Immature natural killer cell (primary cell): ENCODE data around the gene RPRML. TPM values are rescaled to one million over a fixed set of nuclear protein-coding genes. Genes with fewer than 3 reads are reported as not detected.
A peak's percentile ranks its signal among the peaks of the same experiment; 100 is the strongest.
"Not testable (repeated sequence)": the region's sequence is repeated elsewhere in the genome, so short reads cannot be mapped to it uniquely, and the experiment has no call there.

Source experiments
- DNase-seq, 3 donors: peaks; one replicate each; pipeline ENCODE4 v3.0.0; 2022; ENCODE audit warnings: mixed read lengths in 1 of 3
- H3K27ac Mint-ChIP-seq, 6 donors: one replicate each; pipeline ENCODE4 v1.8.0; 2020; ENCODE audit warnings: mixed read lengths in 6 of 6, mild to moderate bottlenecking in 5 of 6, inconsistent platforms in 4 of 6, moderate library complexity in 3 of 6
- H3K27me3 Mint-ChIP-seq, 3 donors: one replicate each; pipeline ENCODE4 v1.8.0; 2020 to 2021; ENCODE audit warnings: low read depth in 3 of 3, mild to moderate bottlenecking in 3 of 3, mixed read lengths in 3 of 3, moderate library complexity in 3 of 3, inconsistent platforms in 1 of 3
- H3K36me3 Mint-ChIP-seq, 3 donors: one replicate each; pipeline ENCODE4 v1.8.0; 2020; ENCODE audit warnings: mixed read lengths in 3 of 3, inconsistent platforms in 2 of 3, mild to moderate bottlenecking in 2 of 3
- H3K4me1 Mint-ChIP-seq, 2 donors: one replicate each; pipeline ENCODE4 v1.8.0; 2020; ENCODE audit warnings: inconsistent platforms in 2 of 2, mild to moderate bottlenecking in 2 of 2, mixed read lengths in 2 of 2, moderate library complexity in 1 of 2
- H3K4me3 Mint-ChIP-seq, 5 donors: one replicate each; pipeline ENCODE4 v1.8.0; 2020; ENCODE audit warnings: mild to moderate bottlenecking in 5 of 5, mixed read lengths in 5 of 5, inconsistent platforms in 3 of 5, moderate library complexity in 3 of 5
- H3K9me3 Mint-ChIP-seq, 6 donors: one replicate each; pipeline ENCODE4 v1.8.0; 2020; ENCODE audit warnings: mild to moderate bottlenecking in 6 of 6, mixed read lengths in 6 of 6, inconsistent platforms in 4 of 6, moderate library complexity in 3 of 6
- polyA plus RNA-seq, 3 donors: library from polyadenylated mRNA; unstranded; fragments of 300-500 nt; fragmentation: Illumina TruSeq; gene quantifications; one replicate each; pipeline ENCODE4 v1.2.3, GENCODE V29; 2021

The RPRML gene
- polyA plus RNA-seq = not detected

DNA sequence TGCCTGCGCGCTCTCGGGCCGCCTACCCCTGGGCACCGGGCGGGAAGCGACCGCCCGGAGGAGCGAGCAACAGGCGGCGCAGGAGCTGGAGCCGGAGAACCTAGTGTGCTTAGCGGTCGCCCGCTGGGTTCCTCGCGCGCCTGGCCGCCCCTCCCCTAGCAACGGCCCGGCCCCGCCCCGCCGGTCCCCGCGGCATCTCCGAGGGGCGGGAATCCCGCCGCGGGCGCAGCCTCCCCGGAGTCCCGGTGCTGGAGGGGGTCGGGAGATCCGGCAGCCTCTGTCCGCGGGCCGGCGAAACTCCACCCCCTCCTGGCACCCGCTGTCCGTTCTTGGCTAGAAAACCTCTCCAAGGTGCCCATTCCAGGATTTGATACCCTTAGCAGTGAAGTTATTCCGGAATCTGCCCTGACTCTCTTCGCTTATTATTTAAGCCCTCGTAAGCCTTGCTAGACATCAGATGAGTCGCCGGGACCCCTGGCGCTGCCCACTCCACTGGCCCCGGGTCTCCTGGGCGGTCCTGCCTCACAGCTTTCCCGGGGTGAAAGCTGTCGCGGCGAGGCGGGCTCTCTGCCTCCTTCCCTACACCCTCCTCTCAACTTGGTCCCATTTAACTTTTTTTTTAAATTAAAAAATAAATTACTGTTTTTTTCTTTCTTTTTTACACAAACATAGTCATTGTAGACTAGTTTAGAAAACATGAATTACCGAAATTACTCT, at the start of gene RPRML:
Gene RPRML, minus strand, starts transcription at position 107 of the 717 bp plus-strand sequence. CDS start 246 bp downstream, outside the sequence.
- Mint-ChIP-seq H3K4me3 (peak within 1 kb of the TSS; percentile 66 to 86 (median 77)), H3K4me1 (peaks cover 8 to 17% of the 10 kb centered on the region in 2 donors), H3K36me3 (peaks cover 0 to 11% (median 9%) of the 10 kb centered on the region in 3 donors), H3K9me3 (no peaks in the 10 kb centered on the region), H3K27ac (no peak within 1 kb of the TSS), H3K27me3 (peaks cover 13 to 20% (median 13%) of the 10 kb centered on the region in 3 donors)
- no peak for DNase-seq

DNA sequence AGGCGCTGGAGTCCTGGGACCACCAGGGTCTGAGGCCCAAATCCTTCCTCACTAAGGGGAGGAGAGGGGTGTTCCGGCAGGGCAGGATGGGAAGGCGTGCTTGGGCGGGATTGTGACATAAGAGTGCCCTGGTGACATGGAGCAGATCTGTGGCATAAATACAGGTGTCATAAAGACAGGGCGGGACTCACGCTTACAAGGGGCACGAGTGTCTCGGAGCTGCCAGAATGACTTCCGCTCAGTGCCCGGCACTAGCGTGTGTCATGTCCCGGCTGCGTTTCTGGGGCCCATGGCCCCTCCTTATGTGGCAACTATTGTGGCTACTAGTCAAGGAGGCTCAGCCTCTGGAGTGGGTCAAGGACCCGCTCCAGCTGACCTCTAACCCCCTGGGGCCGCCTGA, 37.9 kb upstream of the RPRML start:
- not testable (repeated sequence) for DNase-seq, H3K27ac Mint-ChIP-seq, H3K9me3 Mint-ChIP-seq, H3K4me3 Mint-ChIP-seq, H3K36me3 Mint-ChIP-seq, H3K27me3 Mint-ChIP-seq
- H3K4me1 Mint-ChIP-seq = peaks cover 15 to 17% of the 10 kb centered on the region in 2 donors

DNA sequence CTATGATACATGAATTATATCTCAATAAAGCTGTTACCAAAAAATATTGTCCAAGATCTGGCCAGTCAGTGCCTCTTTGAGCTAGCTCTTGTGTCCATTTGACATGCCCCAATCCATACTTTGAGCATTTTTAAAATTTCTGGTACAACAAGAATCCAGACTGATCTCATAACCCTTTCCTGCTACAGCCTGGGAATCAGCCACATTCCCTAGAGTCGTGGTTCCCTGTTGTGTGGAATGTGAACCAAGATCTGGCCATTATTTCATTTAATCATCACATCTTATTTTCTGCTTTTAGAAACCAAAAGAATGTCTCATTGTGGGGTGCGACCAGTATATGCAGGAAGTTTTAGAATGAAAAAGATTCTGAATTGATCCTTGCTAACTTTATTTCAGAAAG, 34.3 kb upstream of the RPRML start:
- H3K4me3 Mint-ChIP-seq = no peak overlapping the region
- no peak overlapping the region for H3K27ac Mint-ChIP-seq

DNA sequence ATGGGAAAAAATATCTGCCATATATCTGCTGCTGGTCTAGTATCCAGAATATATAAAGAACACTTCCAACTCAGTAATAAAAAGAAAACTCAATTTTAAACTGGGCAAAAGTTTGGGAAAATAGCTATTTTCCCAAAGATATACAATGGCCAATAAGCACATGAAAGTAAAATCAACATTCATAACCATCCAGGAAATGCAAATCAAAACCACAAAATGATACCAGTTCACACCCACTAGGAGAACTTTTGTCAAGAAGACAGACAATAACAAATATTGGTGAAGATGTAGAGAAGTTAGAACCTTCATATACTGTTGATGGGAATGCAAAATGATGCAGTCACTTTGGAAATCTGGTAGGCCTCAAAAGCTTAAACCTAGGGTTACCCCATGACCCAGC, 33.4 kb upstream of the RPRML start:
- Mint-ChIP-seq H3K9me3 (no peaks in the 10 kb centered on the region), H3K36me3 (no peaks in the 10 kb centered on the region), H3K4me1 (peaks cover 15 to 20% of the 10 kb centered on the region in 2 donors), H3K4me3 (peak overlapping the region in 1 of 5 donors; percentile 37), H3K27ac (no peak overlapping the region), H3K27me3 (peaks cover 0 to 2% (median 0%) of the 10 kb centered on the region in 3 donors)
- DNase-seq = no peak

More for the DNA sequence above, 34.3 kb upstream of the RPRML start:
- H3K4me1 Mint-ChIP-seq = peaks cover 15 to 20% of the 10 kb centered on the region in 2 donors
- no peaks in the 10 kb centered on the region for H3K9me3 Mint-ChIP-seq
- H3K27me3 Mint-ChIP-seq = peaks cover 0 to 2% (median 0%) of the 10 kb centered on the region in 3 donors
- H3K36me3 Mint-ChIP-seq = no peaks in the 10 kb centered on the region
- DNase-seq = no peak

DNA sequence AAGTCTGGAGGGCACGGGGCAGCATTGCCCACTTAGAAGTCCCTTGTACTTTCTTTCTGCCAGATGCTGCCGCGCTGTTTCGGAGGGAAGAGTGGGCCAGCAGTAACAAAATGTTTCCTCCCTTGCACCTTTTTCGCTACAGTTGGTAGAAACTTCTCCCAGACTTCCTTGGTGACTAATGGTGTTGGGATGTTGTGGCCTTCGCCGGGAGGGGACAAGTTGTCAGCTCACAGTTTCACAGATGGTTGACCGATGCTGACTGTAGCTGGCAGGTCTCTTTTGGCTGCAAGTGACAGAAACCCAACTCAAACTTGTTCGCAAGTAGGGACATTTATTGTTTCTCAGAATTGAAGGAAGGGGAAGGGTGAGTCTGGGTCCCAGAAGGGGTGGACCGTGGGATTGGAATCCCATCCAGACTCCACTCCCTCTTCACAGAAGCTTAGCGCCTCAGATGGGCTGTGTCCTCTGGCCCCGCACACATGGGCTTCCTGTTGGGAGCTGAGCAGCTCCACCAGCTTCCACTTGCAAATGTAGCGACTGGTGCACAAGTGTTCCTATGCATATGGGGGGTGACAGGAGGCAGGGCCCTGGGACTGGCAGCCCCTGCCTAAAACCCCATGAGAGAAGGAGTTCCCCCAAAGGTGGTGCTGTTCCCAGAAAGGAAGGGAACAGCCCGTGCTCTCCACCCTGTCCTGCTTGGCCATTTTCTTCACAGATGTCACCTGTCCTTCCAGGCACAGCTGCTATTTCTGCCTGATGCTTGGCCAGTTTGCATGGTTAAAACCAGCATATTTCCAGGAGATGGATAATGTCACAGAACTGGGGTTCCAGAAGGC, 30.9 kb upstream of the RPRML start:
- Mint-ChIP-seq H3K4me1 (peaks cover 15 to 20% of the 10 kb centered on the region in 2 donors), H3K27ac (no peak overlapping the region), H3K9me3 (no peaks in the 10 kb centered on the region), H3K36me3 (peaks cover 0 to 4% (median 0%) of the 10 kb centered on the region in 3 donors), H3K4me3 (no peak overlapping the region), H3K27me3 (peaks cover 0 to 2% (median 0%) of the 10 kb centered on the region in 3 donors)
- no peak for DNase-seq

DNA sequence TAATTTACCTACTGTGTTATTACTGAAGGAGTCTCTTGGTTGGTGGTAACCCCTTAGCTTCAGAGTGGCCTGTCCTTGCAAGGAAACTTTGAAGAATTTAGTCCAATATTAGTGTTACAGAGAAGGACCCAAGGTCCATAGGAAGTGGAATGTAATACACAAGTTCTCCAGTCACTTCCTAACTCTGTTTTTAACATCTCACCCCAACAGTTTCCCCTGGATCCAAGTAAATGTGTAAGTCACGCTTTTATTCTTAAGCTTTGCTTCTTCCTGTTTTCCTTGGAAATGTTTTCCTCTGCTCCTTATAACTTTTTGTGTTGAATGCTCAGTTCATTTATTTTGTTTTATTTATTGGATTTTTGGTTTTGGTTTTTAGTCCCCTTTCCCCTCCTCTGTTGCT, 25.9 kb upstream of the RPRML start:
- H3K27ac Mint-ChIP-seq = peak overlapping the region in 1 of 6 donors; percentile 2

DNA sequence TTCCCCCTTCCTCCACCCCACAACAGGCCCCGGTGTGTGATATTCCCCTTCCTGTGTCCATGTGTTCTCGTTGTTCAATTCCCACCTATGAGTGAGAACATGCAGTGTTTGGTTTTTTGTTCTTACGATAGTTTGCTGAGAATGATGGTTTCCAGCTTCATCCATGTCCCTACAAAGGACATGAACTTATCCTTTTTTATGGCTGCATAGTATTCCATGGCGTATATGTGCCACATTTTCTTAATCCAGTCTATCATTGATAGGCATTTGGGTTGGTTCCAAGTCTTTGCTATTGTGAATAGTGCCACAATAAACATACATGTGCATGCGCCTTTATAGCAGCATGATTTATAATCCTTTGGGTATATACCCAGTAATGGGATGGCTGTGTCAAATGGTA, 24.8 kb upstream of the RPRML start:
- Mint-ChIP-seq H3K4me1 (peaks cover 8 to 10% of the 10 kb centered on the region in 2 donors), H3K27me3 (peaks cover 0 to 11% (median 6%) of the 10 kb centered on the region in 3 donors)
- not testable (repeated sequence) for H3K4me3 Mint-ChIP-seq, H3K36me3 Mint-ChIP-seq, H3K9me3 Mint-ChIP-seq, DNase-seq, H3K27ac Mint-ChIP-seq

More for the DNA sequence above, 25.9 kb upstream of the RPRML start:
- Mint-ChIP-seq H3K36me3 (peaks cover 0 to 4% (median 0%) of the 10 kb centered on the region in 3 donors), H3K9me3 (no peaks in the 10 kb centered on the region), H3K27me3 (peaks cover 0 to 11% (median 6%) of the 10 kb centered on the region in 3 donors), H3K4me1 (peaks cover 8 to 10% of the 10 kb centered on the region in 2 donors), H3K4me3 (no peak overlapping the region)
- no peak for DNase-seq

DNA sequence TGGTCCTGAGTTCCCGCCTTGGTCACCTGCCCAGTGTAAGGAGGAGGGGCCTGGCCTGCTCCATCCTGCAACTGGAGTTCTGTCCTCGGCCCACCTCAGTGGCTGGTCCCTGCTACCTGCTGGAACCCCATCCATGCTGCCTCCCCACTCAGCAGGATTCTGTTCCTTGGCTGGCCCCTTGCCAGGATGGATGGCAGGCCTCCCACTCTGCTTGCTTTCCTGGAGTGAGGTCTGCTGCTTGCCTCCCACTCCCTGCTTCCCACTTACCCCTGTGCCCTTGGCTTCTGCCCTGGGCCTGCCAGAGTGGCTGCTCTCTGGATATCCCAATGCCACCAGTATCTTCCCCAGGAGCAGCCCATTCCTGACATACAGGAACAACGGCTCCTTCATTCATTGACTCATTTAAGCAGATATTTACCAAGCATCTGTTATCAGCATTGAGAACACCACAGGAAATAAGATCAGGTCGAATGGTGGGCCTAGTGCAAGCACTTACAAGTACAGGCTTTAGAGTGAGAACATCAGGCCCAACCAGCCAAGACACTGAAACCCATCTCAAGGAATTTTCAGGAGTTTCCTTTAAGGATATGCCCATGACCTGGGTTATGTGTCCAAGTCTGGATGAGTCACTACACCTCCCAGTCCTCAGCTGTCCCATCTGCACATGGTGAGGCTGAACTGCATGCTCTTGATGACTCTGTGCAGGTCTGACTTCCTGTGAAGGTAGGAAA, 17.0 kb upstream of the RPRML start:
- Mint-ChIP-seq H3K27me3 (peaks cover 0 to 3% (median 0%) of the 10 kb centered on the region in 3 donors), H3K9me3 (no peaks in the 10 kb centered on the region), H3K4me3 (no peak overlapping the region), H3K27ac (no peak overlapping the region), H3K4me1 (peaks cover under 1% of the 10 kb centered on the region in 2 donors), H3K36me3 (no peaks in the 10 kb centered on the region)
- no peak for DNase-seq

DNA sequence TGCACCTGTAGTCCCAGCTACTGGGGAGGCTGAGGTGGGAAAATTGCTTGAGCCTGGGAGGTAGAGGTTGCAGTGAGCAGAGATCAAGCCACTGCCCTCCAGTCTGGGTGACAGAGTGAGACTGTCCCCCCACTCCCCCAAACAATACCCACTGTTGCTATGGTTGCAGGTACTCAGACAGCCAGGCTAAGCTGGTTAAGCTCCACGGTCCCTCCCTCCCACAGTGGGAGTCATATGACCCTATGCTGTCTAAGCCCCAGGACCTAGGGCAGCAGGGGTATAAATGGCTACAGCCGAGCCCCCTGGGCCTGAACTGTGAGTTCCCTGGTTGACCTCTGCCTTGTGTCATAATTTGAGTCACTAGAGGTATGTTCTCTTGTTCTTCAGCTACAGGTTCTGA, 15.9 kb upstream of the RPRML start:
- H3K36me3 Mint-ChIP-seq = no peaks in the 10 kb centered on the region
- H3K4me1 Mint-ChIP-seq = no peaks in the 10 kb centered on the region
- no peak overlapping the region for H3K27ac Mint-ChIP-seq
- no peaks in the 10 kb centered on the region for H3K9me3 Mint-ChIP-seq
- DNase-seq = no peak
- peaks cover 0 to 2% (median 0%) of the 10 kb centered on the region in 3 donors for H3K27me3 Mint-ChIP-seq
- H3K4me3 Mint-ChIP-seq = no peak overlapping the region

DNA sequence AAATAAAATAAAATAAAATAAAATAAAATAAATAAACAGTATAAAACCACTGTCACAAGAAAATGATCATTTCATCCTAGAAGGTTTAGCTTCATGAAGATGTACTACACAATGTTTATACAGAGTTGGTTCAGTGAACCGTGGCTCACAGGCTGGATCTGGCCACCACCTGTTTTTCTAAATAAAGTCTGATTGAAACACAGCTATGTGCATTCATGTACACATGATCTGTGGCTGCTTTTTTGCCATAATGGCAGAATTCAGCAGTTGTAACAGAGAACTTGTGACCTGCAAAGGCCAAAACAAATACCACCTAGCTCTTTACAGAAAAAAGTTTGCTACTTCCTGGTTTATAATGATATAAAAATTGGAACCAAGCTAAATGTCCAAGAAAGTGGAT, 12.6 kb upstream of the RPRML start:
- H3K36me3 Mint-ChIP-seq = no peaks in the 10 kb centered on the region
- DNase-seq = no peak
- no peak overlapping the region for H3K4me3 Mint-ChIP-seq
- no peaks in the 10 kb centered on the region for H3K9me3 Mint-ChIP-seq
- H3K27me3 Mint-ChIP-seq = peaks cover 0 to 19% (median 2%) of the 10 kb centered on the region in 3 donors
- H3K27ac Mint-ChIP-seq = no peak overlapping the region
- H3K4me1 Mint-ChIP-seq = no peaks in the 10 kb centered on the region

DNA sequence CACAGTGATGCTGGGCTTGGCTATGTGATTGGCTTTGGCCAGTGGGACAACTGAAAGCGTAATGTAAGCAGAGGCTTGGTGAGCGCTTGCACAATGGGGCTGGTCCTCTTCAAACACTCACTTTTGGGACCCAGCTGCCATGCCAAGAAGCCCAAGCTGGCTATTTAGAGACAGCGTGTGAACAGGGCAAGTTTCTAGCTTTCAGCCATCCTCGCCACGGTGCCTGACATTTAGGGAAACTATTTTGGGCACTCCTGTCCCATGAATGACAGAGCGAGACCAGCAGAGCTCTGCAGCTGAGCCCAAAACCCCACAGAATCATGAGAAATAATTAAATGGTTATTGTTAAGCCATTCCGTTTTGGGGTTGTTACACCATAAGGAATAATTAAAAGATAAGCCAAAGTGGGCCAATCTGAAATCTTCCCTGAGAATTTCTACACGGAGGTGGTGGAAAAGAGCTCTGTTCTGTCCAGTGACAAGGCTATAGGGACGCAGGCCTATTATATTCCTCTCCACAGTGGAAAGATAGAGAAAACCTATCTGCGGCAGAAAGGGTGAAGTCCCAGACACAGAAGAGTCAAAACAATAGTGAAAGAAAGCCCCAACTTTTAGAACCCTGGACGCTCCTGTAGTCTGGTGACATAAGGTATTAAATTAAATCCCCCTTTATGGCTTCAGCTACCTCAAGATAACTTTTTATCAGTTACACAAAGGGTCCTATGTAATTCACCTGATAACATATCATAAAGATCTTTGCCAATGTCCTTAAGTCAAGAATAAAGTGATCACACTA, 10.8 kb upstream of the RPRML start:
- no peaks in the 10 kb centered on the region for H3K36me3 Mint-ChIP-seq
- H3K9me3 Mint-ChIP-seq = no peaks in the 10 kb centered on the region
- H3K27ac Mint-ChIP-seq = no peak overlapping the region
- H3K4me3 Mint-ChIP-seq = no peak overlapping the region
- no peak for DNase-seq
- peaks cover 0 to 19% (median 4%) of the 10 kb centered on the region in 3 donors for H3K27me3 Mint-ChIP-seq
- no peaks in the 10 kb centered on the region for H3K4me1 Mint-ChIP-seq

DNA sequence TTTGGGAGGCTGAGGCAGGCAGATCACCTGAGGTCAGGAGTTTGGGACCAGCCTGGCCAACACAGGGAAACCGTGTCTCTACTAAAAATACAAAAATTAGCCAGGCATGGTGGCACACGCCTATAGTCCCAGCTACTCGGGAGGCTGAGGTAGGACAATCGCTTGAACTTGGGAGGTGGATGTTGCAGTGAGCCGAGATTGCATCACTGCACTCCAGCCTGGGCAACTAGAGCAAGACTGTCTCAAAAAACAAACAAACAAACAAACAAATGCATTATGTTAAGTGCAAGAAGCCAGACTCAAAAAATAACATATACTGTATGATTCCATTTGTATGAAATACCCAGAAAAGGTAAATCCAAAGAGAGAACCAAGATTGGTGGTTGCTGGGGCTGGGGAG, 8.9 kb upstream of the RPRML start:
- not testable (repeated sequence) for H3K36me3 Mint-ChIP-seq, H3K4me3 Mint-ChIP-seq, H3K9me3 Mint-ChIP-seq, DNase-seq, H3K4me1 Mint-ChIP-seq, H3K27ac Mint-ChIP-seq
- peaks cover 0 to 19% (median 4%) of the 10 kb centered on the region in 3 donors for H3K27me3 Mint-ChIP-seq

DNA sequence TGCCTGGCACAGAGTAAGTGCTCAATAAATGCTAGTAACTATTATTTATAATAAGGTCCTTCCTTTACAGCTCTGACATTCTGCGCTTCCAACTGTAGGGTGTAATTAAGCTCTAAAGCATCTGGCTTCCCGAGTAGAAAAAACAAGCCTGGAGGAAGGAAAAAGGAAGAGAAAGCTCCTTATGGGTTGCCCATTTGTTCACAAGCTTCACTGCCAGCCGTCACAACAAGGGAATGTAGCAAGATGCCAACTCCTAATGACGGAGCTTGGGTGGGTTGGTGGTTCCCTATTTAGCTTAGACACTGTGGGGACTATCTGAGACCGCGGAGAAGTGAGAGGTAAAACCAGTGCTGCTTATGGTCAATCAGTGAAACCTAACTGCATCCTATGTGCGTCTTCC, 7.3 kb upstream of the RPRML start:
- H3K36me3 Mint-ChIP-seq = peaks cover 0 to 8% (median 0%) of the 10 kb centered on the region in 3 donors

More for the DNA sequence above, 7.3 kb upstream of the RPRML start:
- H3K9me3 Mint-ChIP-seq = no peaks in the 10 kb centered on the region
- DNase-seq = no peak
- H3K4me3 Mint-ChIP-seq = no peak overlapping the region
- H3K4me1 Mint-ChIP-seq = no peaks in the 10 kb centered on the region
- H3K27me3 Mint-ChIP-seq = peaks cover 0 to 19% (median 4%) of the 10 kb centered on the region in 3 donors
- no peak overlapping the region for H3K27ac Mint-ChIP-seq
